Measurements from ENCODE around the gene A1CF.
"Not testable (repeated sequence)": the region's sequence is repeated elsewhere in the genome, so short reads cannot be mapped to it uniquely, and the experiment has no call there.

A1CF gene, protein sequence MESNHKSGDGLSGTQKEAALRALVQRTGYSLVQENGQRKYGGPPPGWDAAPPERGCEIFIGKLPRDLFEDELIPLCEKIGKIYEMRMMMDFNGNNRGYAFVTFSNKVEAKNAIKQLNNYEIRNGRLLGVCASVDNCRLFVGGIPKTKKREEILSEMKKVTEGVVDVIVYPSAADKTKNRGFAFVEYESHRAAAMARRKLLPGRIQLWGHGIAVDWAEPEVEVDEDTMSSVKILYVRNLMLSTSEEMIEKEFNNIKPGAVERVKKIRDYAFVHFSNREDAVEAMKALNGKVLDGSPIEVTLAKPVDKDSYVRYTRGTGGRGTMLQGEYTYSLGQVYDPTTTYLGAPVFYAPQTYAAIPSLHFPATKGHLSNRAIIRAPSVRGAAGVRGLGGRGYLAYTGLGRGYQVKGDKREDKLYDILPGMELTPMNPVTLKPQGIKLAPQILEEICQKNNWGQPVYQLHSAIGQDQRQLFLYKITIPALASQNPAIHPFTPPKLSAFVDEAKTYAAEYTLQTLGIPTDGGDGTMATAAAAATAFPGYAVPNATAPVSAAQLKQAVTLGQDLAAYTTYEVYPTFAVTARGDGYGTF

DNA sequence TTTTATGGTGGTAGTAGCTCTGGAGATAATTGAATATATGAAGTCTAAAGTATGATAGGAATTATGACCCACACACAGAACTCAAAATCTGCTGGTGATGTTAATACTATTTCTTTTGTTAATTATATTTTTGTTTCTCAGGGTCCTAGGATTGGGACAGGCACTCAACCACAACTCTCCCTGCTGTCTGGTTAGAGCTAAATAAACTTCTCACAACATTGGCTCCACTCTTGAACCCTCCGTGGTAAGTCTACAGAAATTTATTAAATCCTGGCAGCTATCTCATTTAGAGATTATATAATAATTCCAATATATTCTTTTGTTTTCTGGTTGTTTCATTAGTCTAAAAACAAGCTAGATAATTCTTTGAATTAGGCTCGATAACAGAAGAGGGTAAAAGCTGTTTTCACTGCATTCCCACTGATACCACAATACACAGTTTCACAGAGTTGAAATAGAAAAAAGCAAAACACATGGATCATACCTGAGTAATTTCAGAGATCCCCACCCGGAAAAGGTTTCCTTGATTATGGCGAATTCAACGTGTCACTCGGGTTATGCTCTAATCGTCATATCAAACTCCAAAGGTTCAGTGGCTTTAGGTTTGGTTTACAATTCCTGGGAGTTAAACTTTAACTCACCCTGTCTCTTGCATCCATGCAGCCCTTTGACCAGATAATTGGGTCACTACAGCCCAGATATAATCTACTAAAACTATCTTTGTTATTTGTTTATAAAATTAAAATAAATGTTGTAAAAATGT, at the start of gene A1CF:
A1CF (minus strand) TSS at position 531 of the 763 bp plus-strand sequence. CDS start 25,687 bp downstream, outside the sequence.
- DNase-seq (ENCODE audit: low read depth), result no peak

DNA sequence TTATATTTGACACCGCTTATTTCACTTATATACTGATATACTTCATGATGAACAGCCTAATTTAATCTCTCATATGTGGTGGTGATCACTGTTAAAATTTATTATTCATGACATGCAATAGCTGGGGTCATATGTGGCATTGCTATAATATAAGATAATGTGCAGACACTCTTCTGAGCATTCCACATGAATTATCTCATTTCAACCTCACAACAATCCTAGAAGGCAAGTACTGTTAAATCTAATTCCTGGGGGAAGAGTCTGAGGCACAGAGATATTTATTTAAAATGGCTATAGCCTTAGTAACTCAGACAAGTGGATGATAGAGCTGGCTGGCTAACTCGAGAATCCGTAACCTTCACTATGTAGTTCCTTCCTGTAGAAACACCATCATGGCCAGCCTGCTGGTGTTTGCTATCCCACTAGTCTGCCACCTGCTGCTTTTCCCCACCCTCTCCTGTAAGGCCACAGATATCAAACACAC, 46.6 kb upstream of the A1CF start:
- no peak for DNase-seq (ENCODE audit: low read depth)

DNA sequence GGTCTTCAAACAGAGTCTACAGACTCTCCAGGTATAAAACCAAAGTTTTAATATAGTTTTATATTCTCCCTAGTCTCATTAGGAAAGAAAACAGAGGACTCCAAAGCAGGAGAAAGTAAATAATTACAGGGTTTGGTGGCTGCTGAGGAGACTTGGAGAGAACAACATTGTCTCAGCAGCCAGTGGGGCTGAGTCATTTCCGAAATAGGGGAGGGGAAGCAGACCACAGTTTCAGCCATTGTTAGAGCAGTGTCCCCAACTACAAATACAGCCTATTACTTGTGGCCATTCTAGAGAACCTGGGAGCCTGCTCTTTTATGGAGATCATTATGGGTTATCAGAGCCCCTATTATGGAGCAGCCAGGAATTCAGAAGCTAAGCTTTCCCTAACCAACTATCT, 44.2 kb upstream of the A1CF start:
- DNase-seq (ENCODE audit: low read depth), result no peak

DNA sequence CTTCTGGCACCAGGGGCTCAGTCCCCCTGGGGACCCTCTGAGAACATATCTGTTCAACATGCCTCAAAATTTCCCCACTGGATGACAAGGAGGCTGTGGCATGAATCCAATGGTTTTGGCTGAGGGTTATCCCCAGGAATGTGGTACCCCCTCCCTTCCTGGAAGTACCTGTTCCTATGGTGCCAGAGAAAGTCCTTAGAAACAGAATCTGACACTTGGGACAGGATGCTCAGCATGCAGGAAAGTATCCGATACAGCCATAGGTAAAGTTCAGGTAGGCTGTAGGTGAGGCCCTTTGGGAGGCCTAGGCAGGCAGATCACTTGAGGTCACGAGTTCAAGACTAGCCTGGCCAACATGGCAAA, 42.7 kb upstream of the A1CF start:
- DNase-seq (ENCODE audit: low read depth), result no peak

DNA sequence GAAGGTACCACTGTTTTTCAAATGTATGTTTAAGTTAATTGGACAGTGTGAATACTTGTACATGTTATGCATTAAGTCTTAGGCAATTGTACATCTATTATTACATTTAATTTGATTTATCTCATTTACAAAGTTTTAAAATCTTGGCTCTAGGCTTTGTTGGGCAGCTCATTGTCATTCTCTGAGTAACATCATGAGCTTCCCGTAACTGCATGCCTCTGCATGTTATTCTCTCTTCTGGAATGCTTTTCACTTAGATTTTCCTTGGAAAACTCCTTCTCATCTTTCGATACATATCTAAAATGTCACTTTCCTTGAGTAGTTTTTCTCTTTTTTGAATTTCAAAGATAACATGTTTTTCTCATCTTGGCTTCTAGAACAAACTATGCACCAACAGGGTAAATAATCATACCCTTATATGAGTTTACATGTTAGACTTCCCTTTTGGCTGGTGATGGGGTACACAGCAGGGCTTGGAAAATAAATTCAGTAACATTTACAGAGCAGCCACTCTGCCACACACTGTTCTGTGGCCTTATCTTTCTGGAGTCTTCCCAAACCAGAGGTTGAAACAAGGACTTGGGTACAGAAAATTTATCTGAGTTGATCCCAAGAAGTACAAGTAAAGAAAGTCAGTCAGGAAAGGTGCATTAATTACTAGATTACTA, 42.2 kb upstream of the A1CF start:
- DNase-seq (ENCODE audit: low read depth), result no peak

DNA sequence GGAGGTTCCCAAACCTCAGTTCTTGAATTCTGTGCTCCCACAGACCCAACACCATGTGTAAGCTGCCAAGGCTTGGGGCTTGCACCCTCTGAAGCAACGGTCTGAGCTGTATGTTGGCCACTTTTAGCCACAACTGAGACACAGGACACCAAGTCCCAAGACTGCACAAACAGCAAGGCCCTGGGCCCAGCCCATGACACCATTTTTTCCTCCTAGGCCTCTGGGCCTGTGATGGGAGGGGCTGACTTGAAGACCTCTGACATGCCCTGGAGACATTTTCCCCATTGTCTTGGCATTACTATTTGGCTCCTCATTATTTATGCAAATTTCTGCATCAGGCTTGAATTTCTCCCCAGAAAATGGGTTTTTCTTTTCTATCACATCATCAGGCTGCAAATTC, 38.0 kb upstream of the A1CF start:
- not testable (repeated sequence) for DNase-seq (ENCODE audit: low read depth)

DNA sequence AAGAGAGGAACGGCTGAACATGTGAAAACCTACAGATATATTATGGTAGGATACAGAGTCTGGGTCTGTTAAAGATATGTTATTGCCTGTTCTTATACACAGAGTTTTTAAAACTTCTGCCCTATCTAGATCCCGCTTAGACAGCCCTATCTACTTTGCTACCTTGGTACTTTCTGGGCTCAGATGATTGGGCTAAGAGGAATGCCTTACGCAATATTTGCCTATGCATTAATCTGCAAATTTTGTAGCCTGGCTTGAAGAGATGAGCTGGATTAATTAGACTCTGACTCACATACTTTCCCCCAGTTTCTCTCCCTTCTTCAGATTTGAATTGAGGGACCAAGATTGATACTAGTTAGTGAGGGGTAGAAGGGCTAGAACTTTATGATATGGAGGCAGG, 33.6 kb upstream of the A1CF start:
- DNase-seq (ENCODE audit: low read depth), result no peak

DNA sequence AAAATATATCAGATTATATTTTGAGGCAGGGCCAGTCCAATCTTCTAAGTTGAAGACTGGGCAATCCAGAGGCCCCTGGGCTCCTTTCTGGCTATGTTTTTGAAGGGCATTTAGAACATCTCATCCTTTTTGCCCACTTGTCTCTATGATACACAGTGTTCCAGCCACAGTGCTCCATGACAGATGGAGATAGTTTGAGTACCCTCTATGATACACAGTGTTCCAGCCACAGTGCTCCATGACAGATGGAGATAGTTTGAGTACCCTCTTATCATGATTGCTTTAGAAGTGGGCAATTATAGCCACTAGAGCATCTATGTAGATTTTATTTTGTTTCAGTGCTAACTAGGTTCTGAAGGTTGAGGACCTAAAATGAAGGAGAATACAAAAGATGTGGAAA, 33.1 kb upstream of the A1CF start:
- DNase-seq (ENCODE audit: low read depth), result no peak

DNA sequence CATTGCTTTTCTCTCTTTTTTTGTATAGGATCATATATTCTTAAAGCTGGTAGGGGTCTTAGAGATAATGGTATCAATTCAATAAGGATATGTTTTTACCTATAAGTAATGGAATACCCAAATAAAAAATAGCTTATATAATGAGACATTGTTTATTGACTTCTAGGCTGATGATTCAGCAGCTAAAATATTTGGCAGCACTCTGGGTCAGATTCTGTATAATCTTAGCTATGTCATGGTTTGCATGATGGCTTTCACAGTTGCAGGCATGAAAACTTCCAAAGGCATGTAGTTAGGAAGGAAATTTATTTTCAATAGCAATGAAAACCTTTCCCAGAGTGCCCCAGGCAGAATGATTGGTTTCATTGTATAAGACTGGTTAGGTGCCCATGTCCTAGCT, 32.1 kb upstream of the A1CF start:
- DNase-seq (ENCODE audit: low read depth), result no peak

DNA sequence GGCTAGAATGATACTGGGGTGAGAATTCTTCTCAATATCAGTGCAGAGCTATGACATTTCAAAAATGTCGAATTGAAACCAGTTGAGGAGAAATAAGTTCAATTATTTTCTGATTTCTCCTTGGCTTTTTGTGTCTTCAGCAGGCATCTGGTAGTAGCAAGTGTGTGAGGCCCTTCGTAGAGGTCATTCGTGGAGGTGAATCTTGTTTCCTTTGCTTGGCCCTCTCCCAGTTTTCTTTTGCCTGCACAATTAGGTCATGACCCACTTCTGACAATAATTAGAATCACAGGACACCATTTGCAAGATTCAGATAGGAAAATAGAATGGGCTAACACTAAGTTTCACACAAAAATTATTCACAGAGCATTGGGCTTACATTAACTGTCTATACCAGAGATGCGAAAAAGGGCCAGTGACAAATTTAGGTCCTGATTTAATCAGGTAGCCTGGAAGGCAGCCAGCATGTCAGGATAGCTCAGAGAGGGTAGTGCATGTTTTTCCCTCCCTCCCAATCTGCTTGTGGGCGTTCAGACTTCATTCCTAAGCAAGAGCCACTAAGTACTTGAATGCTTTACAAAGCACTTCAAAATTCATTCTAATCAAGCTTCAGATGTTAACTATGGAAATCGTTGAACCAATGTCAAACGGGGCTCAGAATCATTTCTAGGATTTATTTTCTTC, 24.0 kb upstream of the A1CF start:
- DNase-seq (ENCODE audit: low read depth), result no peak

DNA sequence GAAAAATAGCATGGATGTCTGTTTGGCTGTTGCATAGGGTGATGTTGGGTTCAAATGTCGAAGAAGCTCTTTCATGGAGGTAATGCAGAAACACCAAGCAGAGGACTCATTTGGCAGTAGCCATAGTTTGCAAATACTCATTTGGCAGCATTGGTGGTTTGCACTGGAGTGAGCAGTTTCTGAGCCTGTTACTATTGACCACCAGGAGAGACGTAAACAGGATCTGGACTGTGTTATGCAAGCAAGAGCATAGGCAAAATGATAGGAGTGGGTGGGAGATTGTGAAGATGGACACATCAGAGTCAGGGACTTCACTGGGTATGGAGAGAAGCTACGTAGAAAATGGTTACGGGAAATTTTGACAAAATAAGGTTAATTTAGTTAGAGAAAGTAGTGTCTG, 22.9 kb upstream of the A1CF start:
- no peak for DNase-seq (ENCODE audit: low read depth)

DNA sequence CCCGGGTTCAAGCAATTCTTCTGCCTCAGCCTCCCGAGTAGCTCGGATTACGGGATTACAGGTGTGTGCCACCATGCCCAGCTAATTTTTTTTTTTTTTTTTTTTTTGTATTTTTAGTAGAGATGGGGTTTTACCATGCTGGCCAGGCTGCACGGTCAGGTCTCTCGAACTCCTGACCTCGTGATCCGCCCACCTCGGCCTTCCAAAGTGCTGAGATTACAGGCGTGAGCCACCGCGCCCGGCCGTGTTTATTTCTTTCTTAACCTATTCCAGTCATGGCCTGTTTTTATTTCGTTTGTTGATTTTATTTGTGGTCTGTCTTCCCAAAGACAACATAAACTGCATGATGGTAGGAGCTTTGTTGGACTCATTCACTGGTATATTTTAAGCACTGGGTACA, 20.4 kb upstream of the A1CF start:
- DNase-seq (ENCODE audit: low read depth), result not testable (repeated sequence)

DNA sequence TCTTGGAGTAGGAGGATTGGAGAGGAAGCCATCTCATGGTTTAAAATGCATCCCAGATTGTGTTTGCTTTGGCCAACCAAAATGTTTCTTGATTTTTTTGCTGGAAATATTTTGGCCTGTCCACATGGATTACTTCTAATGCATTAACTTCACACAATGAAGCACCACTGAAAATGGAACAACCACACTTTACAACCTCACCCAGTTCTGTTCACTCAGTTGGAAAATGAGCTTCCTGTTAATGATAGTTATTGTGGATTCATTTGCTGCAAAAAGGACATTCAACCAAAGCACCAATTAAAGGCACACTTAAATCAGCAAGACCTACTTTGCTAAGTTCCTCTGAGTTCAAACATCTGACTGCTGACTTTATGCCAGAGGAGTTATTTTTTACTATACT, 11.3 kb upstream of the A1CF start:
- no peak for DNase-seq (ENCODE audit: low read depth)

DNA sequence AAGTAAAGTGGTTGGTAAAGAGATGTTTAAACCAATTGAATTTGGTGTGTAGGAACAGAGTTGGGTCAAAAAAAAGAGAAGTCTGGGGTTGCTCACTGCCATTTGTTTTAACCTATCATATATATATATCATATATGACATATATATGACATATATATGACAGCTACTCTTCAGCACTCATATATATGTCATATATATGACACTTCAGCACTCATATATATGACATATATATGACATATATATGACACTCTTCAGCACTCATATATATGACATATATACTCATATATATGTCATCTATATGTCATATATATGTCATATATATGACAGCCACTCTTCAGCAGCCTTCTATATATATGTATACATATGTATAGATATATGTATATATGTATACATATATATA, 8.9 kb upstream of the A1CF start:
- no peak for DNase-seq (ENCODE audit: low read depth)

DNA sequence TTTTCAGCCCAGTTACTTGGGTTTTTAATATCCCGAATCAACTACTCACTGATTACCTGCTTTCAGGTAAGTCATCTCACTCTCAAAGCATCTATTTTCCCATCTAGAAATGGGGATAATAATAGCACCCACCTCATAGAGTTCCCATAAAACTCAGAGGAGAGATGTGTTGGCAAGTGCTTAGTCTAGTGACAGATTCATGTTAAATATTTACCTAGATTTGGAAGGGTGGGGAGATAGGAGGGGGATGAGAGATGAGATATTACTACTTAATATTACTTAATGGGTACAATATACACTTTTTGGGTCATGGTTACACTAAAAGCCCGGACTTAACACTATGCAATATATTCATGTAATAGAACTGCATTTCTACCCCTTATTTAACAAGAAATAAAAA, 7.0 kb upstream of the A1CF start:
- DNase-seq (ENCODE audit: low read depth), result no peak

DNA sequence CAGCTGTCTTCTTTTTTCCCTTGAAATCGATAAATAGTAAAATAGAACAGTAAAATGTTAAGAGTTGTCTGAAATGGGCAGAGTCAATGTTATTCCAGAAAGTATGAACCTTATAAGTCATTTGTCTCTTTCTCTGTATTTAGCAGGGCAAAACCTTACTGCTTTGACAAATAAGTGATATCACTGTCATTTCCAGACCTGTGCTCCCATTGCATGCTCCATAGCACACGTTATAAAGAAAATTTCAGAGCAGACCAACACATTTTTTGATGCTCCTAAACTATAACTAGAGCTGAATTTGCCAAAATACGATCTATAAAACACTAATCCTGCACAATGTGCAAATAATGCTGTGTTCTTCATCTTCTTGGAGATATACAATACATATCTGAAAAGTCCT, 1.1 kb downstream of the A1CF start:
- no peak for DNase-seq (ENCODE audit: low read depth)

DNA sequence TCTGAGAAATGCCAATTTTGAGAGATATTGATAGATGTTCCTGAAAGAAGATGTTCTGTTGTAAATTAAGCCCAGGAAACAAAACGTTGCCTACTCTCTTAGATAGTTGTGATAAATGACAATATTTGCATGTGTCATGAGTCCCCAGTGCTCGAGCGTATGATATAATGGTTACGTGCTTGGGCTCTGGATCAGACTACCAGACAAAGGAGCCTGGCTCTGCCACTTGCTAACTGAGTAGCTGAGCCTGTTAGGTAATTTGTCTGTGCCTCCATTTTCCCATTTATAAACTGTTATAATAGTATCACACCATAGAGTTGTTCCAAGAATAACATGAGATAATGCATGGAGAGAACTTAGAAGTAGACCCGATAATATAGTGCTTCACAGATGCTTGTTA, 1.8 kb downstream of the A1CF start:
- no peak for DNase-seq (ENCODE audit: low read depth)

DNA sequence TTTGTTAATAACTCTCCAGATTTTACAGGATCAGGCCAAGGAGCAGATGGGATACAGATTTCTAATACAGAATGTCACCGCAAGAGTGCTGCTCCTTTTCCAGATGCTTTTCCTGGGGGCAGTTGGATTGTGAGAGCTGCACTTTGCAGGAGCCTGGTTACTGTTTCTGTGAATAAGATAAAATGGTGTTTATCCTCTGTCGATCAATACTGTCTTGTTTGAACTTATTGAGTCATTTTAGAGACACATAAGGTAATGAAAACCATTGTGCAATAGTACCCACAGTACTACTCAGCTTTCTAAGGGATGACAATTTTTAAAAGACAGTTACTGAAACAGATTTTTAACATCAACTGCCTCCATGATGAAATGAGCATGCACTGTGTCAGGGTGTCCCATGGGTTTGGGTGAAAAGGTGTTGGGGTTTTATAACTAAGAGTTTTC, 2.9 kb downstream of the A1CF start:
- DNase-seq (ENCODE audit: low read depth), result no peak

DNA sequence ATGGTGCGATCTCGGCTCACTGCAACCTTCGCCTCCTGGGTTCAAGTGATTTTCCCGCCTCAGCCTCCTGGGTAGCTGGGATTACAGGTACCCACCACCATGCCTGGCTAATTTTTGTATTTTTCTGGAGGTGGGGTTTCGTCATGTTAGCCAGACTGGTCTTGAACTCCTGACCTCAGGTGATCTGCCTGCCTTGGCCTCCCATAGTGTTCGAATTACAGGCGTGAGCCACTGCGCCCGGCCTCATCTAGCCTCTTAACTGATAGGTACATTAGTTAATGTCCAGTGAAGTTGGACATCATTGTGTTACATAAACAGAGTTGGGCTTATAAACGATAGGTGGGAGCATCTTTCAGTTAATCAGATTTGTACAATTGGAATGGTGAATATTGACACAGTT, 4.4 kb downstream of the A1CF start:
- DNase-seq (ENCODE audit: low read depth), result not testable (repeated sequence)

DNA sequence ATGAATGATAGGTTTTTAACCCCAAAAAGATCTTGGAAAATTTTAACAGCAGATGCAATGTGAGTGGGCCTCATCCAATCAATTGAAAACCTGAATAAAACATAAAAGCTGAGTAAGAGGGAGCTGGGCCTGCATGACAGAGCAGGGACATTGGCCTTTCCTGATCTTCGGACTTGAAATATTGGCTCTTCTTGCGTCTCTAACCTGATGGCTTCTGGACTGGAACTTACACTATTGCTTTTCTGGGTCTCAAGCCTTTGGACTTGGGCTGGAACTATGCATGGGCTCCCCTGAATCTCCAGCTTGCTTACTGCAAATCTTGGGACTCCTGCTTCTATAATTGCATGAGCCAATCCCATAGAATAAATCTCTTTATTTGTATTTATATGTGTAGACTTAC, 9.0 kb downstream of the A1CF start:
- no peak for DNase-seq (ENCODE audit: low read depth)

DNA sequence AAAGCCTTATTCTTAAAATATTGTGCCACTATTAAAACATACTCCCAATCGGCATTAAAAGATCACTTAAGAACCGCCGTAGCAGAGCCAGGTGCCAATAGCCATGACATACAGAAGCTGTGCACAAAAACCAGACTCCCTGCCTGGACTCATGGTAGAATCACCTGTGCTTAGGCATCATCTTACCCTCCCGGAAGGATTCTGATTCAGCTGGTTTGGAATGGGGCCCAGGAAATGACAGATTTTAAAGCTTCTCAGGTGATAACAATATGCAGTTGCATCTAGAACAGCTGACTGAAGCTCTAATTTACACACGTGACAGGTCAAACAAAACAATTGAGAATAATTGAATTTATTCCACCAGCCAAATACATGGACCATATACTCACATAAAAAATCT, 10.7 kb downstream of the A1CF start:
- no peak for DNase-seq (ENCODE audit: low read depth)

DNA sequence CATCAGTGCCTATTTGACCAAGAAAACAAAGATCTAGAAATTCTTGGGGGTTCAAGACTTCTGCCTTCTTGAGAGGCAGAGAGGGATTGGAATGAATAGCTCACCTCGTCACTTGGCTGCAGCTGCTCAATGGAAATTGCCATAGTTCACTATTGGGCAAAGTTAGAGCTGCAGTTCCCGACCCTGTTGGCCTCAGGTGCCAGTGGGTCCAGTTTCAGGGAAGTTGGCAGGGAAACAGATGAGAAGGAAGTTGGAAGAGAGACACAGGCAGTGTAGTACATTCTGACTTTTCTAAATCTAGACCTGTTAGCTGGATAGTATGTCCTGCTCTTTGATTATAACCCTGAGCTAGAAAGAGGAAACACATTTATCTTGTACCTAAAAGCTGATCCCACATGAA, 19.1 kb downstream of the A1CF start:
- no peak for DNase-seq (ENCODE audit: low read depth)

Measured in stimulated activated CD8-positive, alpha-beta memory T cell treated with anti-CD3 and anti-CD28 coated beads, Interleukin-12 subunit alpha, Interleukin-12 subunit beta, amount 100 ng/mL, for 1 hour (primary cell).